Measurements from ENCODE around the gene RBBP7.

The RBBP7 gene

DNA sequence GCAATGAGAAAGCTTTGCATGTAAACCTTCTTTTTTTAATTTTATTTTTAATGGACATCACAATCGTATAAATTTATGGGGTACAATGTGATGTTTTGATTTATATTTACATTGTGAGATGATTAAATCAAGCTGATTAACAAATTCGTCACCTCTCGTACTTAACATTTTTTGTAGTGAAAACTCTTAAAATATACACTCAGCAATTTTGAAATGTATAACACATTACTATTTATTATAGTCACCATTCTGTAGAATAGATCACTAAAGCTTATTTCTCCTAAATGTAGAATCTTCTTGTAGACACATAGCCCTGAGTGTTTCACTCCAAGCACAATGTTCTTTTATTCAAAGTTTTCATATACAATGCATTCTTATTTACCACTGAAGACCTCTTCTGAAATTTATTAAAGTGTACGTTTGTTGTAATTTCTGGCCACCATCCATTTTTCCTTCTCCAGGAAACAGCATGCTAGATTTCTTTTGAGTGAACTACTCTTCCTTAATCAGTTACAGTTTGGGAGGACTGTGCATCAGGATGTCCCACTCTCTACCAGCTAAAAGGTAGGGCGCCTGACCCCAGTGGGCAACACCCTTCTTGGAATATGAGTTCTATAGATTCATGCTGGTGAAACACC, 4.4 kb upstream of the RBBP7 start:
- TF ChIP-seq, protein P1, sequence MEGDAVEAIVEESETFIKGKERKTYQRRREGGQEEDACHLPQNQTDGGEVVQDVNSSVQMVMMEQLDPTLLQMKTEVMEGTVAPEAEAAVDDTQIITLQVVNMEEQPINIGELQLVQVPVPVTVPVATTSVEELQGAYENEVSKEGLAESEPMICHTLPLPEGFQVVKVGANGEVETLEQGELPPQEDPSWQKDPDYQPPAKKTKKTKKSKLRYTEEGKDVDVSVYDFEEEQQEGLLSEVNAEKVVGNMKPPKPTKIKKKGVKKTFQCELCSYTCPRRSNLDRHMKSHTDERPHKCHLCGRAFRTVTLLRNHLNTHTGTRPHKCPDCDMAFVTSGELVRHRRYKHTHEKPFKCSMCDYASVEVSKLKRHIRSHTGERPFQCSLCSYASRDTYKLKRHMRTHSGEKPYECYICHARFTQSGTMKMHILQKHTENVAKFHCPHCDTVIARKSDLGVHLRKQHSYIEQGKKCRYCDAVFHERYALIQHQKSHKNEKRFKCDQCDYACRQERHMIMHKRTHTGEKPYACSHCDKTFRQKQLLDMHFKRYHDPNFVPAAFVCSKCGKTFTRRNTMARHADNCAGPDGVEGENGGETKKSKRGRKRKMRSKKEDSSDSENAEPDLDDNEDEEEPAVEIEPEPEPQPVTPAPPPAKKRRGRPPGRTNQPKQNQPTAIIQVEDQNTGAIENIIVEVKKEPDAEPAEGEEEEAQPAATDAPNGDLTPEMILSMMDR (IDR thresholded peaks at IDR 0.05; ENCODE audit: insufficient read depth, missing control alignments), result no peak
- FAIRE-seq, result no peak
- DNase-seq (ENCODE audit: insufficient read length, low spot score), result no peak

DNA sequence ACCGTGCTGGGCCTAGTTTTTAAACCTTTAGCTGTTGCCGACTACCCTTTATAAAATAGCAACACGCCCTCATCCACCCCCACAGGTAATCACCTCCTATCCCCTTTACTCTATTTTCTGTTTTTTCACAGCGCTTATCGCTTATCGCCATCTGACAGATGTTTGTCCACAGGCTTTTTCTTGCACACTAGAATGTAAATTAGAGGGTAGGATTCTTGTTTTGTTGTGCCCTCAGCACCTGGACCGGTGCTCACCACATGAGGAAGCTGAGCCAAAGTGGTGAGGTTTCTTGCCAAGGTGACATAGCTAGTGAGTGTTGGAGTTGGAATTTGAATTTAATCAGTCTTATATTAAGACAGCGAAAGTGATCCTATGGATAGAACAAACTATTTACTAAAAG, 2.9 kb upstream of the RBBP7 start:
- DNase-seq (ENCODE audit: insufficient read length, low spot score), result no peak
- TF ChIP-seq, protein P1 (IDR thresholded peaks at IDR 0.05; ENCODE audit: insufficient read depth, missing control alignments), result no peak
- no peak for FAIRE-seq

DNA sequence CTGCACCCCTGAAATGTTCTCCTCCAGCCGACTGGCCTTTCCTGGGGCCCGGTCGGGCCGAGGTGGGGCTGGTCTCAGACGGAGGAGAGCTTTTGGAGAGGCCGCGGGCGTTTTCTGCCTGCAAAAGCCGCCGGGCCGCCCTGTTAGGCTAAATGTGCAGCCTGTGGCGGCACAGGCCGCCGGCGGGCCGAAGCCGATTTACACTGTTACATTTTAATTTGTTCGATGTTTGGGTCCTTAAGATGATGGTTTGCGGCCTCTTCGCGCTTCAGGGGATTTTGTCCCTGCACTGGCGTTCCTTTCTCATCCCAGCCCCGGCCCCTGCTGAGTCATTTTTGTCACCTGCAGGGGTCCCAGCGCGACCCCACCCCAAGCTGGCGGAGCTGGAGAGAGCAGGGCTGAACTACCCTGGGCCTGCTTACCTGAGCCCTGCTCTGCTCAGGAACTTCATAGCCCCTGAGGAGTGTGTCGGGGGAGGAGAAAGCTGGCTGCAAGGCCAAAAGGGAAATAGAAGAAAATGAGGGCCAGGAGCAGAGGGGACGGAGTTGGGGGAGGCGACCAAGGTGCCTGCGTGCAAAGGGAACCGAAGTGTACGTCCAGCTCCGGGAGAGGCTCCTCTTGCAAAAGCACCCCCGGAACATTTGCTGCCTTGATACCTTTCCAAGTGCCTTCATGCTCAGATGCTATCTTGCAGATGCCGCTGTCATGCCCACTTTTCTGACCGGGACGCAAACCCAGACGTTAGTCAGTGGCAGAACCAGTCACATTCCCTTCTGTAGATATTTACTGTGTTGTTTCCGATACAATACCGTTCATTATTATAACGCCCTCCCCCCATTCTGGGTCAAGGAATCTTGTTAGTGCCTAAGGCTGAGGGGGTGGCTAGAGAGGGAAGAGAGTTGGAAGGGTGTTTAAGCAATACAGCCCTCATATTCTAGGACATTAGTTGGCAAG, 977 bp upstream of the RBBP7 start:
- TF ChIP-seq, protein P1 (IDR thresholded peaks at IDR 0.05; ENCODE audit: insufficient read depth, missing control alignments), result no peak
- FAIRE-seq (no peak), DNase-seq (ENCODE audit: insufficient read length, low spot score) (no peak)

DNA sequence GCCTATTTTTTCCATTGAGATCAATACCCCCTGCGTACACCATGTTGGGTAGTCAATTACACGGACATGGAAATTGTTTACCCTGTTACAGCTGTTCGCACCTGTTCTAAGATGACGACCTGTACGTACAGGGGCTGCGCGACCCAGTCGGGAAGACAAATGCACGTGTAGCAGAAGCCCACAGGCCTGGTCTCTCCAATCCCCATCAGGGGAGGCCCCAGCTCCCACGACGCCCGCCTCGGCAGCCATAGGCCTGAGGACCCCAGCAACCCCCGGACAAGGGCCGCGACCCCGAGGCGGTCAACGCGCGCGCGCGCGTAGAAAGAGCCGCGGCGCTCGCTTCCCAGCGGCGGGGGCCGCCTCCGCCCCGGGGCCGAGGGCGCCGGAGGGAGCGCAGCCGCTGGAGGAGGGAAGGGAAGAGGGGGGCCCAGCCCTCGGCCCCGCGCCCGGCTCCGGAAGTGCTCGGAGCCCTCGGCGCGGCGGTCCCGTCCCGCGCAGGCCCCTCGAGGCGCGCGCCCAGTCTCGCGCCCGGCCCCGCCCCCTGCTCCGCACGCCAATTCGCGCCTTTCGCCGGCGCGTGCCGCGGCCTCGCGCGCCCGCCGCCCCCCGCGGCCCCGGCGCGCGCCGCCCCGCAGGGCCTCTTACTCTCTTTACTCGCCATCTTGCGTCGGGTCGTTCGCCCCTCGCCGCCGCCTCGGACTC, 618 bp downstream of the RBBP7 start:
- FAIRE-seq, result no peak
- no peak for DNase-seq (ENCODE audit: insufficient read length, low spot score)
- TF ChIP-seq, protein P1 (IDR thresholded peaks at IDR 0.05; ENCODE audit: insufficient read depth, missing control alignments), result no peak

DNA sequence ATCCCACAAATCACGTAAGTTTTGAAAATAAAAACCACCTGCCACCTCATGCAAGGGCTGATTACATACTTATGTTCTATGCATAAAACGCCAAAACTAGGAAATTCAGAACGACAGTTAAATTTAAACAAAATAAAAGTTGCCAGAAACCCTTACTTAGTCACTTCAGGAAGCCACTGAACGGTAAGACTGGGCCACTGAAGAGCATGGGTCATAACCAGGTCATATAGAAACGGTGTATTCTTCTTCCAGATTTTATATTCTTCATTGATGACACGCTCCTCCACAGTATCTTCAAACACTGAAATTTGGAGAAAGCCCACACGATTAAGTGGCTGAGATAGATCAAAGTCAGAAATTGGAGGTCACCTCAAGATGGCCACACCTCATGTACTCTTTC, 1.2 kb downstream of the RBBP7 start:
- no peak for FAIRE-seq
- DNase-seq (ENCODE audit: insufficient read length, low spot score), result no peak
- TF ChIP-seq, protein P1 (IDR thresholded peaks at IDR 0.05; ENCODE audit: insufficient read depth, missing control alignments), result no peak

DNA sequence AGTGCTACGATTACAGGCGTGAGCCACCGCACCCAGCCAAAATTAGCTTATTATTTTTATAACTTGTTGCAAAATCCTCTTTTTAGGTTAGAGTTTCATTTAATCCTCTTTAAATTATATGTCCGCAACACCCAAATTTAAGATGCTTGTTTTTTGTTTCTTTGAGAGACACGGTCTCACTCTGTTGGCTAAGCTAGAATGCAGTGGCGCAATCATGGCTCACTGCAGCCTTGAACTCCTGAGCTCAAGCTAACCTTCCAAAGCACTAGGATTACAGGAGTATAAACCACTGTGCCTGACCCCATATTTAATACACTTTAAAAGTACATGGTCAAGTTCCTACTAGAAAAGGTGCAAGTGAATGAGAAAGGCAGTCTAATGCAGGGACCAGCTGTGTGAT, 2.2 kb downstream of the RBBP7 start:
- DNase-seq (ENCODE audit: insufficient read length, low spot score) (no peak), FAIRE-seq (no peak)
- TF ChIP-seq, protein P1 (IDR thresholded peaks at IDR 0.05; ENCODE audit: insufficient read depth, missing control alignments), result no peak
